Measurements from ENCODE around the gene ASTE1. TPM values are rescaled to one million over a fixed set of nuclear protein-coding genes. Genes with fewer than 3 reads are reported as not detected.

ASTE1 gene
- total and polyA plus RNA-seq, 9 donors = 3.1 to 11.9 (median 8.6) TPM

DNA sequence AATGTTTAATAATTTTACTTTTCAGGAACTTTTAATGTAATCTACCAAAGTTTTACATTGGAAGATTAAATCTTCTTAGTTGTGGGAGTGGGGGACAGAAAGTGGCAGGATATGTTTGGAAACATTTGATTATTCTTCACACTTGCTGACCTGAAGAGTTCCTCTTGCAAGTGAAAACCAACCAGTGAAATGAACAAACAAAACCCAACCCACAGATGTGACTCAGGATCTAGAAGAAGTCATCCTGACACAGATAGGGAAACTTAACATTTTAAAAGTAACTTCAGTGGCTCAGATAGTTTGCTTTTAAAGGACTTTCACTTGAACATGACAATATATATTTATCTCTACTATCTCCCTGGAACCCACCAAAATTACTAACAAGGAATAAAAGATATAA lies 55.4 kb downstream of the ASTE1 start:
- Histone ChIP-seq H3K36me3 (no peaks in the 10 kb centered on the region), H3K27me3 (no peaks in the 10 kb centered on the region), H3K4me3 (no peak overlapping the region), H3K4me1 (ENCODE audit: insufficient read depth) (no peaks in the 10 kb centered on the region), H3K27ac (no peak overlapping the region), H3K9me3 (no peaks in the 10 kb centered on the region)
- intact Hi-C loops (cut with DNase I) = no loop called here
- TF ChIP-seq POLR2A (IDR thresholded peaks at IDR 0.05) (no peak), EP300 (IDR thresholded peaks at IDR 0.05) (no peak)
- TF ChIP-seq, protein P1, sequence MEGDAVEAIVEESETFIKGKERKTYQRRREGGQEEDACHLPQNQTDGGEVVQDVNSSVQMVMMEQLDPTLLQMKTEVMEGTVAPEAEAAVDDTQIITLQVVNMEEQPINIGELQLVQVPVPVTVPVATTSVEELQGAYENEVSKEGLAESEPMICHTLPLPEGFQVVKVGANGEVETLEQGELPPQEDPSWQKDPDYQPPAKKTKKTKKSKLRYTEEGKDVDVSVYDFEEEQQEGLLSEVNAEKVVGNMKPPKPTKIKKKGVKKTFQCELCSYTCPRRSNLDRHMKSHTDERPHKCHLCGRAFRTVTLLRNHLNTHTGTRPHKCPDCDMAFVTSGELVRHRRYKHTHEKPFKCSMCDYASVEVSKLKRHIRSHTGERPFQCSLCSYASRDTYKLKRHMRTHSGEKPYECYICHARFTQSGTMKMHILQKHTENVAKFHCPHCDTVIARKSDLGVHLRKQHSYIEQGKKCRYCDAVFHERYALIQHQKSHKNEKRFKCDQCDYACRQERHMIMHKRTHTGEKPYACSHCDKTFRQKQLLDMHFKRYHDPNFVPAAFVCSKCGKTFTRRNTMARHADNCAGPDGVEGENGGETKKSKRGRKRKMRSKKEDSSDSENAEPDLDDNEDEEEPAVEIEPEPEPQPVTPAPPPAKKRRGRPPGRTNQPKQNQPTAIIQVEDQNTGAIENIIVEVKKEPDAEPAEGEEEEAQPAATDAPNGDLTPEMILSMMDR (IDR thresholded peaks at IDR 0.05) = no peak
- DNase-seq = no peak

DNA sequence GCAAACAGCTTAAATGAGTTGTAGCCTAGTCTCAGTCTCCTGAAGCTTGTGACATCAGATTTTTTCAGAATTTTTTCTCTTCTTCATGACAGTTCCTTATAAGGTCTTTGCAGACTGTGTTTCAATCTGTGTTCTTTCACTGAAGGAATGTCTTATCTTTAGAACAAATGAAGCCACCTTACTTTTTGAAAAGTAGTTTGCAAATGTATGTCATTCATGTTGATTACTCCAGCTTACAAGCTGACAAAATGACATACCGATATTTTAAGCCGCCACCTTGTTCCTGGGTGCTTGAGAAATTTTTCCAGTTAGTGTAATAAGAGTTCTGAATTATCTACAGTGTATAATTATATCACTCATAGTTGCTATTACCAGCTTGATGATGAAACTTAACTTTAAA lies 57.0 kb downstream of the ASTE1 start:
- H3K9me3 ChIP-seq = no peaks in the 10 kb centered on the region
- WGBS, 3 donors = 97 to 99% (median 98%) methylated on average over 2 of the region's 2 CpGs
- no peak for TF ChIP-seq POLR2A (IDR thresholded peaks at IDR 0.05)
- no peak for TF ChIP-seq EP300 (IDR thresholded peaks at IDR 0.05)
- TF ChIP-seq, protein P1 (IDR thresholded peaks at IDR 0.05) = no peak
- no peak overlapping the region for H3K27ac ChIP-seq
- DNase-seq = no peak
- no peaks in the 10 kb centered on the region for H3K36me3 ChIP-seq
- no peak overlapping the region for H3K4me3 ChIP-seq
- no peaks in the 10 kb centered on the region for H3K27me3 ChIP-seq
- intact Hi-C loops (cut with DNase I) = no loop called here
- no peaks in the 10 kb centered on the region for H3K4me1 ChIP-seq (ENCODE audit: insufficient read depth)

DNA sequence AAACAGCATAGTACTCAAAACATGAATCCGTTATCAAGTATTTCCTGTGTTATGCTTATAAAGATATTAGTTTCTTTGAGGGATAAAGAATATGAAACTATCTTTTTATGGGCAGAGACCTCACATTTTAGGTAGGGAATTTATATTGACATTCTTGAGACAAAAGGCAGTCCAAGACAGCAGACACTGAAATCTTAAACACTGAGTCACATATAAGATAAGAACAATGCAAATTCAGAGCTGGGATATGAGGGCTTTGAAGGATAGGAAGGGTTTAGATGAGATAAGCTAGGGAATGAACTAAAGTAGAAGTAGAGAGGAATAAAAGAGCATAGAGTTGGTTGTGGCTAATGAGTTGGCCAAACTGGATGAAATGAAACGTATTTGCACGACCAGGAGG lies 58.4 kb downstream of the ASTE1 start:
- H3K27ac ChIP-seq = no peak overlapping the region
- H3K4me3 ChIP-seq = no peak overlapping the region
- no peaks in the 10 kb centered on the region for H3K4me1 ChIP-seq (ENCODE audit: insufficient read depth)
- H3K36me3 ChIP-seq = no peaks in the 10 kb centered on the region
- 66 to 74% (median 68%) methylated on average over 3 of the region's 3 CpGs for WGBS, 3 donors
- no peaks in the 10 kb centered on the region for H3K27me3 ChIP-seq
- no peaks in the 10 kb centered on the region for H3K9me3 ChIP-seq
- DNase-seq = no peak
- intact Hi-C loops (cut with DNase I) = no loop called here
- TF ChIP-seq EP300 (IDR thresholded peaks at IDR 0.05) = no peak
- TF ChIP-seq POLR2A (IDR thresholded peaks at IDR 0.05) = no peak

DNA sequence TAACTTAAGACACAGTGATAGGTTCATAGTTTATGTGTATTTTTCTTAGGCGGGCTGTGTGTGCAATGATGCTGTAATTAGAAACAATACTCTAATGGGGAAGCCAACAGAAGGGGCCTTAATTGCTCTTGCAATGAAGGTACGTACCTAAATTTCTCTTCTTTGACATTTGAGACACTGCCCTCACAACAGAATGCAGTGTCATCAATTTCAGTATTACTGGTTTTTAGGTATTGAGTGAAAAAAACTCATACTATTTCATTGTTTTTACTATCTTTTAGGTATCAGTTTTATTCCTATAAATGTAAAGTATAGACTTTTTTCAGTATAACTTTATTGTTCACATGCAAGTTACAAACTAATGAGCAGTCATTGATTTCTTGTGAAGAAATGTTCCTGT lies 59.3 kb downstream of the ASTE1 start:
- no peak for DNase-seq
- intact Hi-C loops (cut with DNase I) = no loop called here
- no peaks in the 10 kb centered on the region for H3K36me3 ChIP-seq
- no peaks in the 10 kb centered on the region for H3K27me3 ChIP-seq
- TF ChIP-seq EP300 (IDR thresholded peaks at IDR 0.05) = no peak
- TF ChIP-seq, protein P1 (IDR thresholded peaks at IDR 0.05) = no peak
- TF ChIP-seq POLR2A (IDR thresholded peaks at IDR 0.05) = no peak
- no peaks in the 10 kb centered on the region for H3K4me1 ChIP-seq (ENCODE audit: insufficient read depth)
- H3K4me3 ChIP-seq = no peak overlapping the region
- H3K27ac ChIP-seq = no peak overlapping the region
- H3K9me3 ChIP-seq = no peaks in the 10 kb centered on the region
- 95 to 98% (median 95%) methylated on average over 2 of the region's 2 CpGs for WGBS, 3 donors

DNA sequence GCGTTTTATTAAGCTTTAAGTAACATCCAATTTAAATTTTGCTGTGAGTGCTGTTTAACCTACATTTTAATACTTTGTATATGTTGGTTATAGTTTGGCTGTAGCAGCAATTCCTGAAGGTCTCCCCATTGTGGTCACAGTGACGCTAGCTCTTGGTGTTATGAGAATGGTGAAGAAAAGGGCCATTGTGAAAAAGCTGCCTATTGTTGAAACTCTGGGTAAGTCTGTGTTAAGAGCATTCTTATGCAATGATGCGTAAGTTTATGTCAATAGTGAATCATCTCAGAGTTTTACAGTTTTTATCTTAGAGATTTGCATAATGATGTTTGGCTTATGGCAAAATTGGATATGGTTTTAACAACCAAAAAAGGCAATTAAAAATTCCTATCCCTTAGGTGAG lies 62.7 kb downstream of the ASTE1 start:
- no peaks in the 10 kb centered on the region for H3K27me3 ChIP-seq
- no peaks in the 10 kb centered on the region for H3K4me1 ChIP-seq (ENCODE audit: insufficient read depth)
- 93 to 97% (median 95%) methylated on average over 3 of the region's 3 CpGs for WGBS, 3 donors
- H3K4me3 ChIP-seq = no peak overlapping the region
- no peak overlapping the region for H3K27ac ChIP-seq
- H3K36me3 ChIP-seq = no peaks in the 10 kb centered on the region
- intact Hi-C loops (cut with DNase I) = no loop called here
- DNase-seq = no peak
- no peaks in the 10 kb centered on the region for H3K9me3 ChIP-seq
- TF ChIP-seq, protein P1 (IDR thresholded peaks at IDR 0.05) = no peak
- no peak for TF ChIP-seq POLR2A (IDR thresholded peaks at IDR 0.05)

Other genes with a start within 250 kb of the ASTE1 start
- gene ATP2C1, start 132.7 kb downstream of the ASTE1 start, total RNA-seq = 10 to 100 TPM; 37.6 to 63.9 (median 53.0) TPM
- 10 to 100 TPM; 27.3 to 88.4 TPM for gene ATP2C1, start 132.7 kb downstream of the ASTE1 start, polyA plus RNA-seq
- 10 to 100 TPM in 4 of 7 donors, 1 to 10 TPM in 3; 8.1 to 37.3 (median 10.8) TPM for gene NEK11, start 52 bp upstream of the ASTE1 start, total RNA-seq
- gene NEK11, start 52 bp upstream of the ASTE1 start, polyA plus RNA-seq = 10 to 100 TPM in 1 of 2 donors, 1 to 10 TPM in 1; 4.9 to 10.7 TPM